Measurements from ENCODE around the gene MIPOL1.
"Not testable (repeated sequence)": the region's sequence is repeated elsewhere in the genome, so short reads cannot be mapped to it uniquely, and the experiment has no call there.

The MIPOL1 gene

GRCh38 chr14:37457334-37457733 is 259.6 kb downstream of the MIPOL1 start:
- no peak for DNase-seq (ENCODE audit: low read depth, low spot score)
- TF ChIP-seq CTCF (IDR thresholded peaks at IDR 0.05; ENCODE audit: low read depth, low read length): no peak
- in situ Hi-C loops (cut with HindIII; ENCODE audit: low sequenced_read_pairs): no loop called here
- H3K4me3 ChIP-seq (ENCODE audit: low read depth, low read length): no peak overlapping the region

- DNase-seq (ENCODE audit: low read depth, low spot score); in situ Hi-C loops (cut with HindIII; ENCODE audit: low sequenced_read_pairs); H3K4me3 ChIP-seq (ENCODE audit: low read depth, low read length): not testable (repeated sequence)
Observed at GRCh38 chr14:37462426-37462825, 264.7 kb downstream of the MIPOL1 start.

GRCh38 chr14:37464192-37464858 is 266.6 kb downstream of the MIPOL1 start:
- TF ChIP-seq CTCF (IDR thresholded peaks at IDR 0.05; ENCODE audit: low read depth, low read length): no peak
- DNase-seq (ENCODE audit: low read depth, low spot score): no peak
- H3K4me3 ChIP-seq (ENCODE audit: low read depth, low read length): no peak overlapping the region
- in situ Hi-C loops (cut with HindIII; ENCODE audit: low sequenced_read_pairs): no loop called here

GRCh38 chr14:37466003-37466622 is 268.4 kb downstream of the MIPOL1 start:
- no peak for DNase-seq (ENCODE audit: low read depth, low spot score)
- no peak for TF ChIP-seq CTCF (IDR thresholded peaks at IDR 0.05; ENCODE audit: low read depth, low read length)
- in situ Hi-C loops (cut with HindIII; ENCODE audit: low sequenced_read_pairs): no loop called here
- H3K4me3 ChIP-seq (ENCODE audit: low read depth, low read length): no peak overlapping the region

- TF ChIP-seq CTCF (IDR thresholded peaks at IDR 0.05; ENCODE audit: low read depth, low read length): no peak
- in situ Hi-C loops (cut with HindIII; ENCODE audit: low sequenced_read_pairs): no loop called here
- no peak for DNase-seq (ENCODE audit: low read depth, low spot score)
- no peak overlapping the region for H3K4me3 ChIP-seq (ENCODE audit: low read depth, low read length)
Observed at GRCh38 chr14:37466623-37467088, 268.9 kb downstream of the MIPOL1 start.

- DNase-seq (ENCODE audit: low read depth, low spot score): no peak
- in situ Hi-C loops (cut with HindIII; ENCODE audit: low sequenced_read_pairs): no loop called here
- no peak for TF ChIP-seq CTCF (IDR thresholded peaks at IDR 0.05; ENCODE audit: low read depth, low read length)
- H3K4me3 ChIP-seq (ENCODE audit: low read depth, low read length): no peak overlapping the region
Observed at GRCh38 chr14:37469650-37470049, 271.9 kb downstream of the MIPOL1 start.

GRCh38 chr14:37470251-37470650 is 272.5 kb downstream of the MIPOL1 start:
- no peak for DNase-seq (ENCODE audit: low read depth, low spot score)
- TF ChIP-seq CTCF (IDR thresholded peaks at IDR 0.05; ENCODE audit: low read depth, low read length): no peak
- H3K4me3 ChIP-seq (ENCODE audit: low read depth, low read length): no peak overlapping the region
- in situ Hi-C loops (cut with HindIII; ENCODE audit: low sequenced_read_pairs): no loop called here
